AG09309 (cell line): ENCODE results near the gene OR8D2.
"Not testable (repeated sequence)": the region's sequence is repeated elsewhere in the genome, so short reads cannot be mapped to it uniquely, and the experiment has no call there.

Experiments used
- DNase-seq: peaks from one replicate; pipeline ENCODE4 v3.0.0-alpha.2; 2010; ENCODE audit warnings: low read depth
- H3K4me3 ChIP-seq: 2 replicates; pipeline ENCODE4 v1.5.1; 2011; ENCODE audit warnings: mild to moderate bottlenecking, low read depth, low read length, moderate library complexity; ENCODE audit not compliant: control insufficient read depth
- CTCF ChIP-seq: IDR thresholded peaks from 2 replicates; pipeline ENCODE4 v1.5.1; 2011; ENCODE audit warnings: mild to moderate bottlenecking, low read depth, low read length, inconsistent platforms; ENCODE audit not compliant: insufficient read depth, control insufficient read depth; ENCODE audit errors: missing control alignments

OR8D2 gene

GRCh38 chr11:124277207-124277606 lies 42.8 kb downstream of the OR8D2 start:
- no peak for TF ChIP-seq CTCF
- no peak for DNase-seq
- H3K4me3 ChIP-seq: no peak overlapping the region

DNA sequence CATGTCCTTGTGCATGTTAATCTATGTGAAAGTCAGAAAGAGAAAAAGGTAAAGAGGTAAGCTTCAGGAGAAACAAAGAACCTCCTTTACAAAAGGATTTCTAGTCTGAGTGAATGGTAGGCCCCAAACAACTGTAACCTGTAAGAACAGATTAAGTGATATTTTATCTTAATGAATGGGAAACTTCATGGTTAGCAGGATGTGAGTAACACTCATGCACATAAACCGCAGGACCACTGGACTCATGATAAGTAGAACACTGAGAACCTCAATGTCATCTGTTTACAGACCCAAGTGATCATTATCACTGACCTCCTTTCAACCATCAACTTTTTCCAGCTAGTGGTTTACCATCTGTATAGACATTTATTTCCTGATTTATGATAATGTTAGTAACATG lies 43.9 kb downstream of the OR8D2 start:
- DNase-seq: no peak
- no peak for TF ChIP-seq CTCF

GRCh38 chr11:124274000-124274399 lies 46.0 kb downstream of the OR8D2 start:
- no peak for TF ChIP-seq CTCF
- H3K4me3 ChIP-seq: no peak overlapping the region
- no peak for DNase-seq

More for the DNA sequence above, 43.9 kb downstream of the OR8D2 start:
- H3K4me3 ChIP-seq: no peak overlapping the region

DNA sequence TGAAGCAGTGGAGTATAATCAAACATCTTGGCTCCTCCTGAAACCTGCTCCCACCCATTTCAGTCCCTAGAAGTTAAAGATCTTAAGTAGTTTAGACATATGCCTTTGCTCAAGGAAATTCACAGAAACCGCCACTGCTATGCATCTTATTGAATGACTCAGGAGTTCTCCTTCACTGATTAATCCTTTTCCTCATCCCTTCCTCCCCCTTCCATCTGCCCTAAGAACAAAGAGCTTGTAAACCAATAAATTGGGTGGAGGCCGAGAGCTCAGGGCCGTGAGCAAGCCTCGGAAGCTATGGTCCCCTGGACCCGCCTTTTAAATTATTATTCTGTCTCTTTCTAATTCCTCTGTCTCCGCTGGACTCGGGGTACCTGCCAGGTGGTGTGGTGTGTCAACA lies 49.1 kb downstream of the OR8D2 start:
- not testable (repeated sequence) for H3K4me3 ChIP-seq, DNase-seq
